Fibroblast of lung (primary cell): Measurements from ENCODE around the gene EXOC2. TPM values are rescaled to one million over a fixed set of nuclear protein-coding genes. Genes with fewer than 3 reads are reported as not detected.

ENCODE experiments used
- DNase-seq, 2 donors: peaks; one replicate each; pipeline versions ENCODE4 v3.0.0 to v3.0.0-alpha.2; 2010; ENCODE audit warnings: low read depth in 2 of 2
- H2AFZ ChIP-seq: 2 replicates; pipeline ENCODE4 v1.5.1; 2012; ENCODE audit warnings: low read length, control low read depth, inconsistent platforms
- H3K27ac ChIP-seq: 2 replicates; pipeline ENCODE4 v1.5.1; 2011; ENCODE audit warnings: low read length, control low read depth; ENCODE audit not compliant: insufficient read depth
- H3K27me3 ChIP-seq: 2 replicates; pipeline ENCODE4 v1.5.1; 2011; ENCODE audit warnings: mild to moderate bottlenecking, low read length; ENCODE audit not compliant: control insufficient read depth, insufficient read depth
- H3K36me3 ChIP-seq: 2 replicates; pipeline ENCODE4 v1.5.1; 2011; ENCODE audit warnings: low read length; ENCODE audit not compliant: control insufficient read depth, insufficient read depth
- H3K4me1 ChIP-seq: 2 replicates; pipeline ENCODE4 v1.5.1; 2011; ENCODE audit warnings: low read length; ENCODE audit not compliant: control insufficient read depth, insufficient read depth; ENCODE audit errors: extremely low read depth
- H3K4me2 ChIP-seq: 2 replicates; pipeline ENCODE4 v1.5.1; 2011; ENCODE audit warnings: low read length, control low read depth; ENCODE audit not compliant: insufficient read depth; ENCODE audit errors: extremely low read depth
- H3K4me3 ChIP-seq, 4 experiments: fragments of 200-600 bp in 1 of 4; sonication (generic) in 1 of 4; replicated peaks in 1 of 4; 2 replicates each; pipeline ENCODE4 v1.5.1; 2011 to 2016; ENCODE audit warnings: low read length in 4 of 4, low read depth in 3 of 4, mild to moderate bottlenecking in 3 of 4, control low read depth in 2 of 4, inconsistent platforms in 1 of 4, mixed read lengths in 1 of 4; ENCODE audit not compliant: insufficient read depth in 1 of 4; ENCODE audit errors: control extremely low read depth in 1 of 4
- H3K79me2 ChIP-seq: 2 replicates; pipeline ENCODE4 v1.5.1; 2012; ENCODE audit warnings: mild to moderate bottlenecking, low read length, inconsistent platforms; ENCODE audit not compliant: control insufficient read depth, insufficient read depth
- H3K9ac ChIP-seq: 2 replicates; pipeline ENCODE4 v1.5.1; 2011; ENCODE audit warnings: mild to moderate bottlenecking, low read length, control low read depth; ENCODE audit not compliant: insufficient read depth
- H3K9me3 ChIP-seq: 2 replicates; pipeline ENCODE4 v1.5.1; 2012; ENCODE audit warnings: low read depth, low read length; ENCODE audit not compliant: control insufficient read depth, insufficient read depth
- H4K20me1 ChIP-seq: 2 replicates; pipeline ENCODE4 v1.5.1; 2011; ENCODE audit warnings: low read length; ENCODE audit not compliant: control insufficient read depth, insufficient read depth; ENCODE audit errors: extremely low read depth
- EZH2 ChIP-seq: IDR thresholded peaks from 2 replicates; pipeline ENCODE4 v1.5.1; 2012; ENCODE audit warnings: low read length, control low read depth, mild to moderate bottlenecking; ENCODE audit errors: missing control alignments
- polyA plus RNA-seq, 2 donors: library from polyadenylated mRNA; depleted of rRNA in 1 of 2; stranded (reverse) in 1 of 2; unstranded in 1 of 2; fragments of >200 nt; gene quantifications; 2 replicates each; pipeline ENCODE4 v1.2.1, GENCODE V29; 2011 to 2012; ENCODE audit warnings: missing spikeins in 1 of 2
- total RNA-seq: library from RNA; depleted of rRNA; stranded (reverse); fragments of >200 nt; gene quantifications from 2 replicates; pipeline ENCODE4 v1.2.1, GENCODE V29; 2014
- TF ChIP-seq, protein P1 (sequence below), 2 donors: IDR thresholded peaks in 1 of 2; conservative IDR thresholded peaks in 1 of 2; 1 replicate in 1 of 2; 2 replicates in 1 of 2; pipeline ENCODE4 v1.5.1; 2011 to 2012; ENCODE audit warnings: low read length in 2 of 2, control low read depth in 1 of 2, inconsistent platforms in 1 of 2, low read depth in 1 of 2, mild to moderate bottlenecking in 1 of 2

Gene EXOC2
- total and polyA plus RNA-seq, 2 donors (not counting 1 experiment from before 2014, with no cell fraction given) = 19.7 to 42.3 TPM

DNA sequence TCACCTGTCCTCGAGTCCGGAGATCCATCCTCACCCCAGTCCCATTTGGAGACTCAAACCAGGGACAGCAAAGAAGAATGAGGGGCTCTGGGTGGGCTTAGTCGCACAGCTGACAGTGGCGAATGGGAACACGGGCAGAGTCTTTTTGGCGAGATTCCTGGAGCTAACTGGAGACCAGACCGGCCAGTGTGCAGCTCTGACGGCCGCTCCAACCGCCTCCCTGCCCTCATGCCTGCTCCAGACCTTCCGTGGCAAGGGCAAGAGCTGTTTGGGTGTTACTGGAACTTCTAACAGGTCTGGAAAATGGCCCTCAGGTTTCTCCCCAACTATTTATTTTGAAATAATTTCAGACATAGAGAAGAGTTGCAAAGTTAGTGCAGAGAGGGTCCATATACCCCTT lies 225.8 kb downstream of the EXOC2 start:
- H3K27ac ChIP-seq = no peak overlapping the region
- no peaks in the 10 kb centered on the region for H3K79me2 ChIP-seq
- no peak overlapping the region for H3K4me2 ChIP-seq
- no peak for TF ChIP-seq EZH2
- TF ChIP-seq, protein P1, sequence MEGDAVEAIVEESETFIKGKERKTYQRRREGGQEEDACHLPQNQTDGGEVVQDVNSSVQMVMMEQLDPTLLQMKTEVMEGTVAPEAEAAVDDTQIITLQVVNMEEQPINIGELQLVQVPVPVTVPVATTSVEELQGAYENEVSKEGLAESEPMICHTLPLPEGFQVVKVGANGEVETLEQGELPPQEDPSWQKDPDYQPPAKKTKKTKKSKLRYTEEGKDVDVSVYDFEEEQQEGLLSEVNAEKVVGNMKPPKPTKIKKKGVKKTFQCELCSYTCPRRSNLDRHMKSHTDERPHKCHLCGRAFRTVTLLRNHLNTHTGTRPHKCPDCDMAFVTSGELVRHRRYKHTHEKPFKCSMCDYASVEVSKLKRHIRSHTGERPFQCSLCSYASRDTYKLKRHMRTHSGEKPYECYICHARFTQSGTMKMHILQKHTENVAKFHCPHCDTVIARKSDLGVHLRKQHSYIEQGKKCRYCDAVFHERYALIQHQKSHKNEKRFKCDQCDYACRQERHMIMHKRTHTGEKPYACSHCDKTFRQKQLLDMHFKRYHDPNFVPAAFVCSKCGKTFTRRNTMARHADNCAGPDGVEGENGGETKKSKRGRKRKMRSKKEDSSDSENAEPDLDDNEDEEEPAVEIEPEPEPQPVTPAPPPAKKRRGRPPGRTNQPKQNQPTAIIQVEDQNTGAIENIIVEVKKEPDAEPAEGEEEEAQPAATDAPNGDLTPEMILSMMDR (conservative IDR thresholded peaks at IDR 0.05 in 1 of 2, IDR thresholded peaks at IDR 0.05 in 1 of 2; ENCODE audit: low read depth in 1 of 2, low read length in 2 of 2) = no peak
- no peaks in the 10 kb centered on the region for H3K4me1 ChIP-seq
- no peaks in the 10 kb centered on the region for H3K9me3 ChIP-seq
- H3K4me3 ChIP-seq = no peak overlapping the region
- DNase-seq = no peak
- no peak overlapping the region for H2AFZ ChIP-seq
- no peak overlapping the region for H3K9ac ChIP-seq
- H3K36me3 ChIP-seq = no peaks in the 10 kb centered on the region
- no peaks in the 10 kb centered on the region for H4K20me1 ChIP-seq
- H3K27me3 ChIP-seq = peaks cover 2% of the 10 kb centered on the region

DNA sequence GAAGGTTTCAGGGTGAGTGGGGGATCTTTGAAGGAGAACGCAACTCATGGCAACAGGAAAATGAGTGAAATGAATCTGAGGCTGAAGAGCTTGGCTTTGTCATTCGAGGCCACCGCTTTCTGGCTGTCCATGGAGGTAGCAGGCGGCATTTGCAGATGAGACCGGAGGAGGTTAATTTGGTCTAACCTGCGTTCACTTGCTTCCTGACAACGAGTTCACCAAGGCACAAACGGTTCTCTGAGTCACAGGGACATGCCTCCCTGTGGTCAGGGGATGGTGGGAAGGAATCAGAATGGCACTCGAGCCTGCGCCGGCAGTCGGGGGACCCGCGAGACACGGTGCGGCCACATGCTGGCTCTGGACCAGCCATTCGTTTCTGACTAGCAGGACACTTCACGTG lies 226.4 kb downstream of the EXOC2 start:
- Histone ChIP-seq H3K4me2 (no peak overlapping the region), H3K36me3 (no peaks in the 10 kb centered on the region), H3K27me3 (peaks cover 2% of the 10 kb centered on the region), H4K20me1 (no peaks in the 10 kb centered on the region), H2AFZ (no peak overlapping the region), H3K79me2 (no peaks in the 10 kb centered on the region), H3K9ac (no peak overlapping the region), H3K27ac (no peak overlapping the region), H3K4me3 (no peak overlapping the region), H3K9me3 (no peaks in the 10 kb centered on the region), H3K4me1 (no peaks in the 10 kb centered on the region)
- DNase-seq = no peak
- TF ChIP-seq, protein P1 (conservative IDR thresholded peaks at IDR 0.05 in 1 of 2, IDR thresholded peaks at IDR 0.05 in 1 of 2; ENCODE audit: low read depth in 1 of 2, low read length in 2 of 2) = no peak
- no peak for TF ChIP-seq EZH2

DNA sequence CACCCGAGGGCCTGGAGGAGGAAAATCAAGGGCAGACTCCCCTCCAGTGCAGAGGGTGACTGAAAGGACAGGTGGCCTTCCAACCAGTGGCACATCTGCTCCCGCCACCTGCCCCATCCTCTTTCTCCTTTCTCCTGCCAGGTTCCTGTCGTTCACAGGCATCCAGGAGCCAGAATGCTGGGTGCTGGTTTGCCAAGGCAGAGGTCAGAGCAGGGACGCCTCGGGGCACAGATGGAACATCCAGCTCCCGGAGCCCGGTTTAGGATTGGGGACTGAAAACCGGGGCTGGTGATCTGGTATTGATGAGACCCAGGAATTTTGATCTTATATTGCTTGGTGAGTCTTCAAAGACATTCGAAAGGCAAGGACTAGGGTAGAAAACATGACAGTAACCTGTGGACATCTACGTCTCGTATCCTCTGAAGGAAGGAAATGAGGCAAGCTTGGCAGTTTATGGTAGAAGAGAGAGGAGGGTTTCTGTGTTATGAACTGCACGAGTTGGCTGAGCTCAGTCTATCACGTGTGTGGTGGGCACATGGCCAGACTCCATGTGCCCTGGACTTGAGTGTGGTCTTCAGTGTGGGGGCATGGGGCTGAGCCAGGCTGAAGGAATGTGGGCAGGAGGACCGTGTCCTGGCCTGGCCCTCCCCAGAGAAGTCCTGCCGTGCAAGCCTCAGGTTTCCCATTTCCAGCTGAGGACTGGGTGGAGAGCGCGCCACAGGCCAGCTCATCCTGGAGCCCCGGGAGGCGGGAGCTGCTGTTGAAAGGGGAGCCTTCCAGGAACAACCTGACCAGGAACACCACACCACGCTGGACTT lies 227.2 kb downstream of the EXOC2 start:
- Histone ChIP-seq H3K79me2 (no peaks in the 10 kb centered on the region), H2AFZ (no peak overlapping the region), H3K9me3 (no peaks in the 10 kb centered on the region)

More for the DNA sequence above, 227.2 kb downstream of the EXOC2 start:
- no peak overlapping the region for H3K9ac ChIP-seq
- H4K20me1 ChIP-seq = no peaks in the 10 kb centered on the region
- H3K4me1 ChIP-seq = no peaks in the 10 kb centered on the region
- no peaks in the 10 kb centered on the region for H3K36me3 ChIP-seq
- H3K4me2 ChIP-seq = no peak overlapping the region
- TF ChIP-seq, protein P1 (conservative IDR thresholded peaks at IDR 0.05 in 1 of 2, IDR thresholded peaks at IDR 0.05 in 1 of 2; ENCODE audit: low read depth in 1 of 2, low read length in 2 of 2) = no peak
- no peak overlapping the region for H3K27ac ChIP-seq
- DNase-seq = no peak
- H3K27me3 ChIP-seq = peaks cover 2% of the 10 kb centered on the region
- no peak overlapping the region for H3K4me3 ChIP-seq
